Islet precursor cell (in vitro differentiated cells): Measurements from ENCODE around the gene GNB5.
"Not testable (repeated sequence)": the region's sequence is repeated elsewhere in the genome, so short reads cannot be mapped to it uniquely, and the experiment has no call there.

Experiments used
- DNase-seq: peaks from one replicate; pipeline ENCODE4 v3.0.0-alpha.2; 2018

GNB5 gene

GRCh38 chr15:52191207-52191606, at the start of gene GNB5:
Gene GNB5 (minus strand): TSS chr15:52191392. CDS start chr15:52184676, 6,716 bp downstream.
- DNase-seq = no peak

GRCh38 chr15:52240166-52240565, 49.0 kb upstream of the GNB5 start:
- peak; percentile 7 for DNase-seq

GRCh38 chr15:52238989-52239525, 47.9 kb upstream of the GNB5 start:
- not testable (repeated sequence) for DNase-seq

GRCh38 chr15:52238149-52238548, 47.0 kb upstream of the GNB5 start:
- no peak for DNase-seq

- no peak for DNase-seq
Observed at GRCh38 chr15:52236013-52236412, 44.8 kb upstream of the GNB5 start.

- peak; percentile 16 for DNase-seq
Observed at GRCh38 chr15:52234596-52235541, 43.7 kb upstream of the GNB5 start.

- DNase-seq = peak; percentile 50
Observed at GRCh38 chr15:52233405-52233804, 42.2 kb upstream of the GNB5 start.

GRCh38 chr15:52232327-52232726, 41.1 kb upstream of the GNB5 start:
- no peak for DNase-seq

- DNase-seq = no peak
Observed at GRCh38 chr15:52230073-52230472, 38.9 kb upstream of the GNB5 start.

- peak; percentile 94 for DNase-seq
Observed at GRCh38 chr15:52228921-52229320, 37.7 kb upstream of the GNB5 start.

- DNase-seq = peak; percentile 93
Observed at GRCh38 chr15:52227456-52227855, 36.3 kb upstream of the GNB5 start.

GRCh38 chr15:52225230-52225629, 34.0 kb upstream of the GNB5 start:
- no peak for DNase-seq

- DNase-seq = no peak
Observed at GRCh38 chr15:52224211-52224610, 33.0 kb upstream of the GNB5 start.

GRCh38 chr15:52221730-52222129, 30.5 kb upstream of the GNB5 start:
- DNase-seq = no peak

GRCh38 chr15:52220937-52221660, 29.9 kb upstream of the GNB5 start:
- DNase-seq = no peak

- DNase-seq = no peak
Observed at GRCh38 chr15:52220251-52220650, 29.1 kb upstream of the GNB5 start.

GRCh38 chr15:52218816-52219215, 27.6 kb upstream of the GNB5 start:
- DNase-seq = no peak

- no peak for DNase-seq
Observed at GRCh38 chr15:52218371-52218770, 27.2 kb upstream of the GNB5 start.

GRCh38 chr15:52217186-52217585, 26.0 kb upstream of the GNB5 start:
- peak; percentile 78 for DNase-seq

GRCh38 chr15:52214553-52214952, 23.4 kb upstream of the GNB5 start:
- no peak for DNase-seq

- DNase-seq = no peak
Observed at GRCh38 chr15:52213206-52213605, 22.0 kb upstream of the GNB5 start.

- peak; percentile 91 for DNase-seq
Observed at GRCh38 chr15:52208306-52208946, 17.2 kb upstream of the GNB5 start.

- DNase-seq = no peak
Observed at GRCh38 chr15:52207191-52207590, 16.0 kb upstream of the GNB5 start.
